Measurements from ENCODE around the gene CYP27B1. TPM values are rescaled to one million over a fixed set of nuclear protein-coding genes. Genes with fewer than 3 reads are reported as not detected.

Gene CYP27B1
- total RNA-seq = not detected
- long read RNA-seq = 0 reads

GRCh38 chr12:57766464-57767304, at the start of gene CYP27B1:
CYP27B1 (minus strand) TSS chr12:57767078; CDS start chr12:57767041, 37 bp downstream.
- ATAC-seq (ENCODE audit: poor library complexity) (peak; percentile 7), DNase-seq (no peak)
- intact Hi-C loops (cut with DNase I) = no loop called here

- no peak for DNase-seq
- ATAC-seq (ENCODE audit: poor library complexity) = no peak
- intact Hi-C loops (cut with DNase I) = no loop called here
Observed at GRCh38 chr12:57816001-57816854, 49.4 kb upstream of the CYP27B1 start.

- ATAC-seq (ENCODE audit: poor library complexity) = no peak
- intact Hi-C loops (cut with DNase I) = no loop called here
Observed at GRCh38 chr12:57815177-57816000, 48.5 kb upstream of the CYP27B1 start.

GRCh38 chr12:57813971-57814772, 47.3 kb upstream of the CYP27B1 start:
- intact Hi-C loops (cut with DNase I) = no loop called here
- DNase-seq = no peak
- ATAC-seq (ENCODE audit: poor library complexity) = no peak

More at GRCh38 chr12:57815177-57816000, 48.5 kb upstream of the CYP27B1 start:
- no peak for DNase-seq

- ATAC-seq (ENCODE audit: poor library complexity) (no peak), DNase-seq (no peak)
- intact Hi-C loops (cut with DNase I) = no loop called here
Observed at GRCh38 chr12:57813111-57813970, 46.5 kb upstream of the CYP27B1 start.

- intact Hi-C loops (cut with DNase I) = no loop called here
- DNase-seq (no peak), ATAC-seq (ENCODE audit: poor library complexity) (no peak)
Observed at GRCh38 chr12:57811028-57811755, 44.3 kb upstream of the CYP27B1 start.

GRCh38 chr12:57810450-57810849, 43.6 kb upstream of the CYP27B1 start:
- ATAC-seq (ENCODE audit: poor library complexity) (no peak), DNase-seq (no peak)
- intact Hi-C loops (cut with DNase I) = no loop called here

GRCh38 chr12:57809425-57809824, 42.5 kb upstream of the CYP27B1 start:
- no peak for DNase-seq
- intact Hi-C loops (cut with DNase I) = loop anchor here (10.0 kb wide), 1 partner anchor 95 kb away; no protein-coding TSS in a partner anchor
- no peak for ATAC-seq (ENCODE audit: poor library complexity)

- ATAC-seq (ENCODE audit: poor library complexity) (no peak), DNase-seq (no peak)
- intact Hi-C loops (cut with DNase I) = loop anchor here (10.0 kb wide), 1 partner anchor 96 kb away; no protein-coding TSS in a partner anchor
Observed at GRCh38 chr12:57808351-57808750, 41.5 kb upstream of the CYP27B1 start.

GRCh38 chr12:57807285-57807684, 40.4 kb upstream of the CYP27B1 start:
- ATAC-seq (ENCODE audit: poor library complexity) (no peak), DNase-seq (no peak)
- intact Hi-C loops (cut with DNase I) = loop anchor here (10.0 kb wide), 1 partner anchor 98 kb away; no protein-coding TSS in a partner anchor

GRCh38 chr12:57806677-57807076, 39.8 kb upstream of the CYP27B1 start:
- ATAC-seq (ENCODE audit: poor library complexity) (no peak), DNase-seq (no peak)
- intact Hi-C loops (cut with DNase I) = loop anchor here (10.0 kb wide), 1 partner anchor 98 kb away; no protein-coding TSS in a partner anchor

GRCh38 chr12:57803319-57803893, 36.5 kb upstream of the CYP27B1 start:
- DNase-seq = peak; percentile 69
- intact Hi-C loops (cut with DNase I) = loop anchor here (10.0 kb wide), 1 partner anchor 101 kb away; no protein-coding TSS in a partner anchor

GRCh38 chr12:57802607-57803006, 35.7 kb upstream of the CYP27B1 start:
- intact Hi-C loops (cut with DNase I) = loop anchor here (10.0 kb wide), 1 partner anchor 102 kb away; no protein-coding TSS in a partner anchor
- DNase-seq (no peak), ATAC-seq (ENCODE audit: poor library complexity) (no peak)

More at GRCh38 chr12:57803319-57803893, 36.5 kb upstream of the CYP27B1 start:
- peak; percentile 86 for ATAC-seq (ENCODE audit: poor library complexity)

- no peak for ATAC-seq (ENCODE audit: poor library complexity)
- DNase-seq = no peak
- intact Hi-C loops (cut with DNase I) = loop anchor here (10.0 kb wide), 1 partner anchor 104 kb away; no protein-coding TSS in a partner anchor
Observed at GRCh38 chr12:57800965-57801364, 34.1 kb upstream of the CYP27B1 start.

GRCh38 chr12:57797933-57798332, 31.1 kb upstream of the CYP27B1 start:
- ATAC-seq (ENCODE audit: poor library complexity) (no peak), DNase-seq (no peak)
- intact Hi-C loops (cut with DNase I) = no loop called here

- intact Hi-C loops (cut with DNase I) = no loop called here
- no peak for ATAC-seq (ENCODE audit: poor library complexity)
- no peak for DNase-seq
Observed at GRCh38 chr12:57796996-57797395, 30.1 kb upstream of the CYP27B1 start.
